GM19240 (cell line): ENCODE measurements around the gene COL4A5.

Experiments
- DNase-seq: peaks from one replicate; pipeline ENCODE4 v3.0.0; 2011; ENCODE audit warnings: low spot score; ENCODE audit not compliant: insufficient read length

Gene COL4A5

DNA sequence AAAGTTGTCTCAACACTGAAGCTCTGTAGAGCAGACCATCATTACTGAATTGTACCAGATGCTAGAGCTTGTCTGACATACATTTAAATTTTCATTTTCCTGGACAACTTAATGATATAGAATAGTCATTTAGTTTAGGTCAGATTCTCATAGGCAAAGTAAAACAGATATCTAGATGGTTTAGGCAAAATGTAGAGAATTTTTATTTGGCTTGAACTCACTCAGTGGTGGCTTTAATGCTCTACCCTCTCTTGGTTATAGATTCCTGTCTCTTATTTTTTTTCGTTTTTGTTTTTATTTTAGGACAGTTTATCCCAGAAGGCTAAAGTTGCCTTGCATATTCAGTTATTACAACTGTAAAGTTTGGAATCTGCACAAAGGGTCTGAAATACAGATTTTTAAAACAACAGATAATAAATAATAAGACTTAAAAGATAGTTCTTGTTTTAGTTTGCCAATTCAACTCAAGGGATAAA, 300.7 kb downstream of the COL4A5 start:
- no peak for DNase-seq
